ENCODE measurements around the gene FAM76A. TPM values are rescaled to one million over a fixed set of nuclear protein-coding genes. Genes with fewer than 3 reads are reported as not detected.

FAM76A gene
- total RNA-seq (2022; extraction: Qiagen RNA extraction), result 4.4 to 7.8 TPM (median 6.3 TPM) in 5 replicates

DNA sequence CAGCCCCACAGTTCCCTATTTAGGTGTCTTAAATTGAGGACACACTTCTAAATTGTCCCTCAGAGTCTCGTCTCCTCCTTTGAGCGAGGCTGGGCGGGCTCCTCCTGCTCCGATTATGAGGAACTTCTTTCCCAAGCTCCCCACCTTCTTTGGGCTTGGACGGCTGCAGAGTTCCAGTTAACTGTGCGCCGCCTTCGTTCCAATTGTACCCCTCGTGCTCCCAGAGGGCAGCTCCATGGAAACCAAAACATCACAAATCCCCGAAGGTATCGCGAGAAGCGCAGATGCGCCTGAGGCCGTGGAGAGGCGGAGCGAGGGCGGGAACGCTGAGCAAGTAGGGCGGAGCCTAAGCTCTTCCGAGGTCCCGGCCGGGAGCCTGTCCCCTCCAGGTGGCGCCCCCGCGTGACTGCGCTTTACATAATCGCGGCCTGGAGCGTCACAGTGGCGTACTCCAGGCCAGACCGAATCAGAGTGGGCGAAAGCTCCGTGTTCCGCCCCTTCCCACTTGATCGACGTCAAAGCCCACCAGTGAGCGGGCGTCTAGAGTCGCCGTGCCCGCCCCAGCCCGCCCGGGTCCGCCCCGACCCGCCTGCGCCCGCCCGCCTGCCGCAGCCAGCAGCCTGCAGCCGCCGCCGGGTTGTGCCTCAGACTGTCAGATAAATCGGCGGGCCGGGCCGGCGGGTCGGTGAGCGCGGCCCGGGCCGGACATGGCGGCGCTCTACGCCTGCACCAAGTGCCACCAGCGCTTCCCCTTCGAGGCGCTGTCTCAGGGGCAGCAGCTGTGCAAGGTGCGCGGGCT is at the start of gene FAM76A:
Gene FAM76A, plus strand, starts transcription at position 588 of the 799 bp plus-strand sequence. Its CDS starts 120 bp downstream, at position 708.

DNA sequence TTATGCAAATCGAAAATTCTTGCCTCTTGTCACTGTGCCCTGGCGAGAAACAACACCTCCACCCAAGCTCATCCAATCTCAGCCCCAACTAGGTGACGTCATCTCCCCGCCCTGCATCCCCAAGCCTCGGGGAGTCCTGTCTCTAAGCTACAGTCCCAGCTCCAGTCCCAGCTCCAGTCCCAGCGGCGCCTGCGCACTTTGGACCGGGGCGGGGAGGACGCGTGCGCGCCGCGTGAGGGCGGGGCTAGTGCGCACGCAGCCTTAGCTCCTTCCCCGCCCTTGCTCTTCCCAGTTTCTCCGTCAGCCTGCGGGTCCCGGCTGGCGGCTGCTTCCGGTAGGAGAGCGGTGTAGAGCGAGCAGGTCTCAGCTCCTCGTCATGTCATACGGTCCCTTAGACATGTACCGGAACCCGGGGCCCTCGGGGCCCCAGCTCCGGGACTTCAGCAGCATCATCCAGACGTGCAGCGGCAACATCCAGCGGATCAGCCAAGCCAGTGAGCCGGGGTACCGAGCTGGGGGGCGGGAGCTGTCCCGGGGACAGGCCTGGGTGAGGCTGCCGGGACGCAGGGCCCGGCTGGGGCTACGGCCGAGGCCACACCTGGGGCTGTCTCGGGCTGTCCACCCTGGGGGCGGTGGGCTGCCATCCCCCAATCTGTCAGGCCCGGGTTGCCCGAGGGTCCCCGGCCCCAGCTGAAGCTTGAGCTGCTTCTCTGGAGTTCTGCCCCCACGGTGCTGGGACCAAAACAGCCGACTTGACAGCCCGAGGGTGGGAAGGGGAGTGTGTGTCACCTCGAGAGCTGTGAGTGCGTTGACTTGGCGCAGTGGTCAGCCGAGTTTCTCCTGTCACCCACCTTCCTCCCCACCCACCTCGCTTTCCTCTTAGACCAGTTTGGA is 47.4 kb downstream of the FAM76A start, which contains the start of gene STX12:
Gene STX12, plus strand, starts transcription at position 288 of the 894 bp plus-strand sequence. Its CDS starts 89 bp downstream, at position 377.

Other genes with a start within 250 kb of the FAM76A start
- gene WASF2, start 235.8 kb upstream of the FAM76A start, total RNA-seq (2022; extraction: Qiagen RNA extraction), result 47.5 to 55.1 TPM (median 53.3 TPM) in 5 replicates
- gene AHDC1, start 121.8 kb upstream of the FAM76A start, total RNA-seq (2022; extraction: Qiagen RNA extraction), result 19.1 to 26.8 TPM (median 21.5 TPM) in 5 replicates
- 0.03 to 0.08 TPM (median 0.06 TPM) in 4 of 5 replicates, not detected in the other for gene FGR, start 90.8 kb upstream of the FAM76A start, total RNA-seq (2022; extraction: Qiagen RNA extraction)
- 9.9 to 15.4 TPM (median 11.3 TPM) in 5 replicates for gene IFI6, start 53.8 kb upstream of the FAM76A start, total RNA-seq (2022; extraction: Qiagen RNA extraction)
- 8.1 to 9.4 TPM (median 8.7 TPM) in 5 replicates for gene STX12, start 47.3 kb downstream of the FAM76A start, total RNA-seq (2022; extraction: Qiagen RNA extraction)
- 35.4 to 40.6 TPM (median 38.1 TPM) in 5 replicates for gene PPP1R8, start 104.8 kb downstream of the FAM76A start, total RNA-seq (2022; extraction: Qiagen RNA extraction)
- gene THEMIS2, start 146.6 kb downstream of the FAM76A start, total RNA-seq (2022; extraction: Qiagen RNA extraction), result 0.53 to 0.81 TPM (median 0.62 TPM) in 5 replicates
- 32.1 to 38.1 TPM (median 34.0 TPM) in 5 replicates for gene RPA2, start 188.6 kb downstream of the FAM76A start, total RNA-seq (2022; extraction: Qiagen RNA extraction)
- 1.1 to 1.6 TPM (median 1.3 TPM) in 5 replicates for gene SMPDL3B, start 209.0 kb downstream of the FAM76A start, total RNA-seq (2022; extraction: Qiagen RNA extraction)
- gene XKR8, start 234.0 kb downstream of the FAM76A start, total RNA-seq (2022; extraction: Qiagen RNA extraction), result 4.2 to 6.5 TPM (median 5.7 TPM) in 5 replicates

Data from A549 treated with AZD2906 at 1 μM for 4 hours (cell line).